ENCODE results near the gene TRAF5.
"Not testable (repeated sequence)": the region's sequence is repeated elsewhere in the genome, so short reads cannot be mapped to it uniquely, and the experiment has no call there.

The TRAF5 gene

DNA sequence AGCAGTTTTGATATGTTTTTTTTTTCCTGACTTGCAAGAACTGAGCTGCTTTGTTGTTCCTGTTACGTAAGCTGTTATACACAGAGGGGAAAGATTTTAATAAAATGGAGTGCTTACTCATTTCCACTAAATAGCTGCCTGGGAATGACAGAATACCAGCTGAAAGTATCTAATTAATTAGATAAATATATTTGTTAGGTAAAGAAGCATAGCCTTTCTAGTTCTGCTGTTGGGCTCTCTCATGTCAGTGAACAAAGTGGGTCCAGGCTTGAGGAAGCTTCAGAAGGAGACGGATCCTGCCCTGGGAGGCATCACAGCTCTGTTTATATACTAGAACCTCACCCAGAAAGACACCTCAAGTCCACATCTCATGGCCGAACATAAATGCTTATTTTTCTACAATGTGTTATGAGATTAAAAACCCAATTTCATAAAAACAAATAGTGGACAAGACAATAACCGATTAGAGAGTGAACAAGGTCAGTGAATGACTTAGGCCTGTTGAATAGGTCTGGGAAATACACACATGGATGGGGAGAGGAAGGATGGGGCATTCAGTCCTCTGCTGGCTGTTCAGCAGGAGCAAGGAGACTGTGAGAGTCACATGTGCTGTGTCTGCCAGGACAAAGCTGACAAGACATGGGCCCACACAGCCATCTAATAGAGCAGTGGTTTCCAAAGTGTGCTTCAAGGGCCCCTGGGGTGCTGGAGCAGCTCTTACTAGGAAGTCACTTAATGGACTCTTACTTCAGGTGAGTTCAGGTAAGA is 20.6 kb downstream of the TRAF5 start:
- DNase-seq (ENCODE audit: low spot score) = no peak

GRCh38 chr1:211348547-211348946 is 21.9 kb downstream of the TRAF5 start:
- DNase-seq (ENCODE audit: low spot score) = no peak

DNA sequence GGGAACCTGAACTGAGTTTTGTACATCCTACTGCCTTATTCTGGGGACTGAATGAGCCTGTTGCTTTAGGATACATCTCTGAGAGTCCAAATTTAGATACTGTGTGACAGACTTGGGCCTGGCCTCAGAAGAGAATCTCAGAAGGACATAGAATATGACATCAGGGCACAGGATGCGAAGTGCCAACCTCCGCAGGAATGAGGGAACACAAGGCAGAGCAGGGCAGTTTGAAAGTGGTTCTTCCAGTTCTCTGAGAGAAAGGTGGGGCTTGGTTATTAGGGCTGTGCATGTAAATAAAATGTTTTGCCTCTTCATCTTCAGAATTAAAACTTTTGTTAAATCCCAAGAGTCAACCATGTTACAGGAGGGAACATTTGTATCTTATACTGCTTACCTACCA is 23.1 kb downstream of the TRAF5 start:
- DNase-seq (ENCODE audit: low spot score) = no peak

DNA sequence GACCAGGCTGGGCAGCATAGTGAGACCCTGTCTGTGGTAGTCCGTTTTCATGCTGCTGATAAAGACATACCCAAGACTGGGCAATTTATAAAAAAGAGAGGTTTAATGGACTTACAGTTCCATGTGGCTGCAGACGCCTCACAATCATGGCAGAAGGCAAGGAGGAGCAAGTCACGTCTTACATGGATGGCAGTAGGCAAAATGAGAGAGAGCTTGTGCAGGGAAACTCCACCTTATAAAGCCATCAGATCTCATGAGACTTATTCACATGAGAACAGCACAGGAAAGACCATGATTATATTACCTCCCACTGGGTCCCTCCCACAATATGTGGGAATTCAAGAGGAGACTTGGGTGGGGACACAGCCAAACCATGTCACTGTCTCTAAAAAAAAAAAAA is 25.4 kb downstream of the TRAF5 start:
- not testable (repeated sequence) for DNase-seq (ENCODE audit: low spot score)

- DNase-seq (ENCODE audit: low spot score) = no peak
Measured at GRCh38 chr1:211352465-211352864, 25.8 kb downstream of the TRAF5 start.

GRCh38 chr1:211352985-211353515 is 26.4 kb downstream of the TRAF5 start:
- DNase-seq (ENCODE audit: low spot score) = no peak

DNA sequence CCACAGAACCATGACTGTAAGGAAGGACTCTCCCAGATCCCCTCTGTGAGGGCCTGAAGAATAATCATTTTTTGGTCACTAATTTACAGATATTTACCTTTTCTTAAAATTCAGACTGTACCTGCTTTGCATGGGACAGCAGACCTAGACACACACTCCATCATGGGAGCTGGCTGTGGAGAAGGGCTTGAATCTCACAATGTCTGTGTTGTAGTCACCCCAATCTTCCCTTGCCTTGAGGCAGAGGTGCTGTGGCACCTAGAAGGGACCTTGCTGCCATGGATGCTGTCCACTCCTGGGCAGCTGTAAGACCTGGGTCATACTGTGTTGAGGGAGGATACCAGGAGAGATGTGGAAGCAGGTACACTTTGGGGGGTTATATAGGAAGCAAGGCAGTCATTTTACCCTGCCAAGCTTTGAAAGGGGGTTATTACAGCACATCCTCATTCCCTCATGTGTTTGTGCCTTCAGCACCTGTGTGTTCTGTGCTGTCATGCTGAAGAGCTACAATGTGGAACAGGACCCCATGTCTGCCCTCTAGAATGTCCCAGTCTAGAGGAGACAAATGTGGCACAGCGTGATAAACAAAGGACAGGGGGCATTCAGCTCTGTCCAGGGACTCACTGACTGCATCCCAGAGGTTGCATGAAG is 27.1 kb downstream of the TRAF5 start:
- DNase-seq (ENCODE audit: low spot score) = no peak

GRCh38 chr1:211355873-211356272 is 29.2 kb downstream of the TRAF5 start:
- no peak for DNase-seq (ENCODE audit: low spot score)

DNA sequence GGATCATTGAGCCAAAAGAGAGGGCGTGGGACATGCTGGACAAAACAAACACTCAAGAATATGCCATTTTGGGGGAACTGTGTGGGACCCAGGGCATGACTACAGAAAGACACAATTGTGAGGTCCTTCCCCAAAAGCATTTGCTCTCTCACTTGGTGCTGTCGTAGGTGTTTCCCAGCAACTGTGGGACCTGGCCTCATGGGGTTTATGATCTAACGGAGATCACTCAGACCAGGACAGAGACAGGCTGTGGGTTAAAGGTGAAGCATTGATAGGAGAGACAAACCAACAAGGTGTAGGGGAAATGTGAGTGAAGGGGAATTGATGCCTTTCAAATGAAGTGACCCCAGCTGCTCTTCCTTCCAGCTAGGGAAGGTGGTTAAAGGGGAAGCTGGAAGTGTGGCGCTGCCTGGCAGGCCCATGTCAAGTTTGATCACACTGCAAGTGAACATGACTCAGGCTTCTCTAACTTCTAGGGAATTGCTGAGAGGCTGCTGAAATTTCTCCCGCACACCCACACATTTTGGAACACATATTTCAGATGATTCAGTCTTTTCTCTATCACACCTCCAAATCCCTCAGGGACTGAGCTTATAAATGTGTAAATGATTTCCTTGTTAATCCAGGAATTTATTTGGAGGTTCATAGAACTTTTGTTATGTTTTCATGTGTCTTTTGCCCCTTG is 30.2 kb downstream of the TRAF5 start:
- DNase-seq (ENCODE audit: low spot score) = peak; percentile 81

DNA sequence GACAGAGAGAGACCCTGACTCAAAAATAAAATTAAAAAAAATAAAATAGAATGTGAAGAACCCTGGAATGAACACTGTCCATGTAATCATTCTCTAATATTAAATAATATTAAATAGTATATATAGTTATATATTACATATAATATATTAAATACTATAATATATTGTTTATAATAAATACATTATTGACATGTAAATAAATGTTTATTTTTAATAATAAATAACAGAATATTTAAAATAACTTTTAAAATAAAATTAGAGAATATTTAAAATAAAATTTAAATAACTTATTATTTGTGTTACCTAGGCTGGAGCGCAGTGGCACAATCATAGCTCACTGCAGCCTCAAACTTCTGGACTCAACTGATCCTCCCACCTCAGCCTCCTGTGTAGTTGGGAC is 32.1 kb downstream of the TRAF5 start:
- no peak for DNase-seq (ENCODE audit: low spot score)

DNA sequence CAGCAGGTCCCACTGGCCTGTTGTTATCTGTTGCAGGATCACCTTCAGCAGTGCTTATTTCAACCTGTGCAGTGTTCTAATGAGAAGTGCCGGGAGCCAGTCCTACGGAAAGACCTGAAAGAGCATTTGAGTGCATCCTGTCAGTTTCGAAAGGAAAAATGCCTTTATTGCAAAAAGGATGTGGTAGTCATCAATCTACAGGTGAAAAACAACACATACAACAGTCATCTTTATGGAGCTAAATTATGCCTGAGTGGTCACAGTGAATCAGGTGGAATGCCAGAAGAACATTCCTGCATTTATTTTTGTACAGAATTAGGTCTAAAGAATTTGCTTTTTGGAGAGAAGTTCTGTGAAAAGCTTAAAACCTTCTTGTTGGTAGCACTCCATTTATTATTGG is 33.2 kb downstream of the TRAF5 start:
- DNase-seq (ENCODE audit: low spot score) = no peak

DNA sequence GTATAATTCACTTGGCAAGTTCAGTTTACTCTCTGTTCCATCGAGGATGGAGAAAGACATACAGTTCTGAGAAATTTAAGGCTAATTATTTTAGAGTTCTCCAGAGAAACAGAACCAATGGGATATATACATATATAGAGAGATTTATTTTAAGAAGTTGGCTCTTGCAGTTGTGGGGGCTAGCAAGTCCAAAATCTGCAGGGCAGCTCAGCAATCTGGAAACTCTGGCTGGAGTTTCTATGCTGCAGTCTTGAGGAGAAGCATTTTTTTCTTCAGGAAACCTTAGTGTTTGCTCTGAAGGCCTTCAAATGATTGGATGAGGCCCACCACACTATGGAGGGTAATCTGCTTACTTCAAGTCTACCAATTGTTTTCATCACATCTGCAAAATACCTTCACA is 34.6 kb downstream of the TRAF5 start:
- no peak for DNase-seq (ENCODE audit: low spot score)

- DNase-seq (ENCODE audit: low spot score) = no peak
Measured at GRCh38 chr1:211369640-211370039, 43.0 kb downstream of the TRAF5 start.

GRCh38 chr1:211370669-211371068 is 44.0 kb downstream of the TRAF5 start:
- no peak for DNase-seq (ENCODE audit: low spot score)

- DNase-seq (ENCODE audit: low spot score) = no peak
Measured at GRCh38 chr1:211371406-211372105, 44.9 kb downstream of the TRAF5 start.

- no peak for DNase-seq (ENCODE audit: low spot score)
Measured at GRCh38 chr1:211372463-211372862, 45.8 kb downstream of the TRAF5 start.

DNA sequence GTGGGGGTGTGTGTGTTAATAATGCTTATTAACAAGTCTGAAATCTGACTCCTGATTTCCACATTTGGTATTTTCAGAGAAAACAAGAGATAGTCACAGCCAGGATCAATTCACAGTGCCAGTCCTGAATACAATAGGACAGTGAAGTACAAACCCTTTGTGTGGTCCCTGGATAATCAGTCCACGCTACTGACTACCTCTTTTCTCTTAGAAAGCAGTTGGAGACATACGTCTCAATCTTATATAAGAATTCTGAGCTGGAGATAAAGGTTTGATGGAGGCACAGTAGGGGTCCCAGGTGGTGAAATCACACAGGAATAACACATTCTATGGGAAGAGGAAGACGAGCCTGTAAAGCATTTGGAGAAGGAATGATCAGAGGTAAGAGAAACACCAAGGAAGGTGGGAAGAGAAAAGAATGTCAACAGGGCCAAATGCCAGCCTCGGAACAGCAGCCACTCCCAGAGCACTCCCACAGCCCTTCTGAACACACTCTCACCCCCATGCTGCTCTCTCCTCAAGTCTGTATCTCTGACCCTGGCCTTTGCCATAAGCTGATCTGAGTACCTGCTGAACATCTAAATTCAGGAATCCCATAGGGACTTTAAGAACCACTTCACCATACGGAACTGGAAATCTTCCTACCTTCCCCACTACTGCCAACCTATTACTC is 48.6 kb downstream of the TRAF5 start:
- no peak for DNase-seq (ENCODE audit: low spot score)

DNA sequence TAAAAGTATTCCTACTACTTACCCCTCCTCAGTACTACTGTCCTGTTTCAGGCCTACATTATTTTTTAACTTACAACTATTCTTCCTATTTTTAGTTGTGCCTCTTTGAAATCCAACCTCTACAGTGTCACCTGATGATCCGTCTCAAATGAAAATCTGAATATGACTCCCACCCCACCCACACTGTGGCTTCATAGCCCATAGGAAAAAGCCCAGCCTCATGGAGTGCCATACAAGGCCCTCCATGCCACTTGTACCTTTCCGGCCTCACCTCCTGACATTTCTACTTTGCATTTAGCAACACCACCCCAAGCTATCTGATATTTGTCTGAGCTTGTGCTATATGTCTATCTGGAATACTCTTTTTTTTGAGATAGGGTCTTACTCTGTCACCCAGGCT is 49.3 kb downstream of the TRAF5 start:
- no peak for DNase-seq (ENCODE audit: low spot score)

DNA sequence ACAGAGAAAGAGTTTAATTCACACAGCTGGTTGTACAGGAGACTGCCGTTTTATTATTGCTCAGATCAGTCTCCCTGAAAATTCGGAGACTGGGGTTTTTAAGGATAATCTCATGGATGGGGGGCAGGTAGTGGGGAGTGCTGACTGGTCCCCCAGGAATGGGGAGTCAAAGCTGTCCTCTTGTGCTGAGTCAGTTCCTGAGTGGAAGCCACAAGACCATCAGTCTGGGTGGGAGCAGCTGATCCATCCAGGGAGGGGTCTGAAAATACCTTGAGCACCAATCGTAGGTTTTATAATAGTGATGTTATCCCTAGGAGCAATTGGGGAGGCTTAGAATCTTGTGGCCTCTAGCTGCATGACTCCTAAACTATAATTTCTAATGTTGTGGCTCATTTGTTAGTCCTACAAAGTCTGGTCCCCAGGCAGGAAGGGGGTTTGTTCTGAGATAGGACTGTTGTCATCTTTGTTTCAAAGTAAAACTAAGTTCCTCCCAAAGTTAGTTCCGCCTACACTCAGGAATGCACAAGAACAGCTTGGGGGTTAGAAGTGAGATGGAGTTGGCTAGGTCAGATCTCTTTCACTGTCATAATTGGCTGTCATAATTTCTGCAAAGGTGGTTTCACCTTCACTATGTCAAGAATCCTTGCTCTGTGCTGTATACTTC is 50.3 kb downstream of the TRAF5 start:
- no peak for DNase-seq (ENCODE audit: low spot score)

DNA sequence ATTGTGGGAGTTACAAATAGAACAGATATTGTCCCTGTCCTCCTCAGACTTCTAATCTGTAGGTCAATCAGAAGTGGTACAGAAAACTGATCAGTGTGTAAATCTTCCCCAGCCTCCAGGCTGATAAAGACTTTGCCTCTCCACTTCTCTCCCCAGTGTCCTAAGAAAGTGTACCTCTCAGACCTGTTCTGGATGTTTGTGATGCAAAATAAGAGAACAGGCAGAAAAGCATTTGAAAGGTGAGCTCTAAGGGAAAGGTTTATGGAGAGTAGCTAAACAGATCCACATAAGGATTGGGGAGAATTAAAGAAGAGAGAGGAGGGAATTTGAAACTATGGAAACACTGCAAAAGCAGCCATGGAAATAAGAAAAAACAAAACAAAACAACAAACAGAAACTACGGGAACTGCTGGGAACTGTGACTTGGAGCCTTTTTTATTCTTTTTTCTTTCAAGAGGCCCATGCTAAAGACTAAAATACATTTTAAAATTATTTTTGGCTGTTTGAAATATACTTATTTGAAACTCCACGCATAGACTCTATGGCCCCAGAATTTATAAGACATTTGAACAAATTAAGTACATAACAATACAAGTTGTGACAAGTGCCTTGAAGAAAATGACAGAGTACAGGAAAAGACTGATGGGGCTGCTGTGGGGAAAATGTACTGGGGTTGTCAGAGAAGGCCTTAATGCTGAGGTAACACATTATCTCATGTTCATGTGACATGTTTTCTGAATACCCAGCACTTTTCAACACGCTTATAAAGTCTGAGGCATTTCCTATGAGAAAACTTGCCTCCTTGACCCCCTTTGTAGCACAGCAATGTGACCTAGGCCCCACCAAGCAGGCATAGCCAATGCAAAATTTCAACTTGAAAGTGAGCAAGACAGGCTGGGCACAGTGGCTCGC is 51.2 kb downstream of the TRAF5 start:
- DNase-seq (ENCODE audit: low spot score) = no peak
